GM12801 (cell line): ENCODE measurements around the gene CLIC5.

Source experiments
- TF ChIP-seq, protein P1 (sequence below): IDR thresholded peaks from one replicate; pipeline ENCODE4 v1.5.1; 2011; ENCODE audit warnings: control low read depth; ENCODE audit not compliant: insufficient read length; ENCODE audit errors: extremely low read depth

CLIC5 gene

DNA sequence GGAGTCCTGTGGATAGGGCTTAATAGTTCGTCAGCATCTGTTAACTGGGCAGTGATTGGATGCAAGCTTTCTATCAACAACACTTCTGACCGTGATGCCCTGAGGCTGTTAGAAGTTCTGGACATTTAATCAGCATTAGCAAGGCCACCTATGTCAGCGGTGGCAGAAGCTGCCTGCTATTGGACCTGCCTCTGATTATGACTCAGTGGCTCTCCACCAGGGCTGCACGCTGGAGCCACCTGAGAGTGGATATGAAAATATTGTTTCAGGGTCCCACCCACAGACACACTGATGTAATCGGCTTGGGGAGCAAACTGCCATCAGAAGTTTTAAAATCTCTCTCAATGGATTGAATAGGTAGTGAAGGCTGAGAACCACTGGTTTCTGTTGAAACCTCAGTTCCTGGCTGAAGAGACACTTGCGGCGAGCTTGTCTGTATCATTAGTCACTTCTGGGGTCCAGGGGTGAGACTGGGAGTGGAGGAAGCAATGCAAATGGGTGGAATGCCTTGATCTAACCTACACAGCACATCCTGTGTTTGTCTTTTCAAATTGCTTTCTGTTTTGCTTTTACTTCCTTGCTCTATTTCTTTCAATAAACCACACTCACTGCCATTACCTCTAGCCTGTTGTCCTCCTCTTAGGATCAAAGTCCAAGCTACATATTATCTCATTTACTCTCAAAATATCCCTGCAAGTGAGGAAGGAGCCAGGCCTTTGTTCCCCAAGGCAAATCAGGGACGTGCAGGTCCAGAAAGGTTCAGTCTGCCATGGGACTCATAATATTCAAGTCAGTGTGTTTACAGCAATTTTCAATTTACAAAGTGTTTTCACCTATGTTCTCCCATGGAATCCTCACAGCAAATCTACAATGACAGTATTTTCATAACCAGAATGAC, 4.2 kb downstream of the CLIC5 start:
- TF ChIP-seq, protein P1, sequence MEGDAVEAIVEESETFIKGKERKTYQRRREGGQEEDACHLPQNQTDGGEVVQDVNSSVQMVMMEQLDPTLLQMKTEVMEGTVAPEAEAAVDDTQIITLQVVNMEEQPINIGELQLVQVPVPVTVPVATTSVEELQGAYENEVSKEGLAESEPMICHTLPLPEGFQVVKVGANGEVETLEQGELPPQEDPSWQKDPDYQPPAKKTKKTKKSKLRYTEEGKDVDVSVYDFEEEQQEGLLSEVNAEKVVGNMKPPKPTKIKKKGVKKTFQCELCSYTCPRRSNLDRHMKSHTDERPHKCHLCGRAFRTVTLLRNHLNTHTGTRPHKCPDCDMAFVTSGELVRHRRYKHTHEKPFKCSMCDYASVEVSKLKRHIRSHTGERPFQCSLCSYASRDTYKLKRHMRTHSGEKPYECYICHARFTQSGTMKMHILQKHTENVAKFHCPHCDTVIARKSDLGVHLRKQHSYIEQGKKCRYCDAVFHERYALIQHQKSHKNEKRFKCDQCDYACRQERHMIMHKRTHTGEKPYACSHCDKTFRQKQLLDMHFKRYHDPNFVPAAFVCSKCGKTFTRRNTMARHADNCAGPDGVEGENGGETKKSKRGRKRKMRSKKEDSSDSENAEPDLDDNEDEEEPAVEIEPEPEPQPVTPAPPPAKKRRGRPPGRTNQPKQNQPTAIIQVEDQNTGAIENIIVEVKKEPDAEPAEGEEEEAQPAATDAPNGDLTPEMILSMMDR = no peak

- TF ChIP-seq, protein P1 = no peak
Measured at GRCh38 chr6:46010771-46011170, 4.9 kb downstream of the CLIC5 start.

GRCh38 chr6:46010270-46010669, 5.4 kb downstream of the CLIC5 start:
- TF ChIP-seq, protein P1 = no peak

DNA sequence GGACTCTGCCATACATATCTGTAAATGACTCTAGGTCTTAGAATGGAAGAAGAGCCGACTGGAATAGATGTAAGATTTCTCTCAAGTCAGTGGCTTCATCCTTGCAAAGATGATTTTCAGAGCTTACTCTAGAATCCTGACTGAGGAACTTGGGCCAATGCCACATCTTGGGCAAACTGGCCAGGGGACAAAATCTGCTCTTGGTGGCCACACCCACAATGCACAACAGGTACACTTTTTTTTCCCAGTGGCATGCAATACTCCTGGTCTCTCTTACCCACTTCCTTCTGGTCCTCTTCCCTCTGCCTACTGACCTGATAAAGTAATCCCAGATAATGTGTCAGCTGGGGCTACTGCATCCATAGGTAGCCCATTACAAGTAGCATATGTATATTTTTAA, 13.4 kb downstream of the CLIC5 start:
- TF ChIP-seq, protein P1 = no peak

DNA sequence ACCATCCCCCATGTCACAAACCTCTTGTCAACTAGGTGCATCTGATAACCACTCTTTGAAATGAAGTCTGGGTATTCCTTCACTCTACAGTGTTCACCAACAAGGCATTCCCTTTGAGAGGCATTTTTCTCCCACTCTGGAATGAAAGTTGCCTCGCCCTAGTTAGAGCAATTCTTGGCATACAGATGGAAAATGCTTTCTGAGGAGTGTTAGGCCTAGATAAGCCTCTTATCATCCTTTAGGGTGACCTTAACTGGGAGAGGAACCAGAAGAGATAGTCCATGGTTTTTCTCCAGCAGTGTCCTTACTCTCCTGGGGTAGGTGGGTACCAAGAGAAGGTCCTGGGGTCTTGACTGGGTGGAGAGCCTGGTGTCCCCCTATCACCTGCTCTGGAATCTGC, 14.8 kb downstream of the CLIC5 start:
- TF ChIP-seq, protein P1 = no peak

GRCh38 chr6:45998524-45998923, 17.1 kb downstream of the CLIC5 start:
- TF ChIP-seq, protein P1 = no peak

GRCh38 chr6:45997875-45998506, 17.7 kb downstream of the CLIC5 start:
- TF ChIP-seq, protein P1 = no peak
